ENCODE results near the gene LRRTM4.

The LRRTM4 gene

GRCh38 chr2:76985387-76986136, 536.6 kb downstream of the LRRTM4 start:
- no peak overlapping the region for H2AFZ ChIP-seq (ENCODE audit: low read depth, low read length)
- no peak overlapping the region for H3K4me3 ChIP-seq (ENCODE audit: low read length)
- TF ChIP-seq EZH2phosphoT487 (IDR thresholded peaks at IDR 0.05; ENCODE audit: low read depth), result no peak
- TF ChIP-seq CTCF (IDR thresholded peaks at IDR 0.05; ENCODE audit: low read depth, low read length), result no peak
- no peak overlapping the region for H3K4me2 ChIP-seq (ENCODE audit: low read length)
- H3K9ac ChIP-seq (ENCODE audit: low read length), result no peak overlapping the region
- no peaks in the 10 kb centered on the region for H3K79me2 ChIP-seq (ENCODE audit: low read length)
- H3K27ac ChIP-seq (ENCODE audit: low read length), result no peak overlapping the region
- H4K20me1 ChIP-seq (ENCODE audit: insufficient read depth, low read length), result no peaks in the 10 kb centered on the region
- no peaks in the 10 kb centered on the region for H3K36me3 ChIP-seq (replicated peaks; ENCODE audit: low read depth, low read length)
- no peaks in the 10 kb centered on the region for H3K4me1 ChIP-seq (ENCODE audit: low read length)
- H3K9me3 ChIP-seq (ENCODE audit: insufficient read depth, low read length), result no peaks in the 10 kb centered on the region
- no peaks in the 10 kb centered on the region for H3K27me3 ChIP-seq (ENCODE audit: low read depth, low read length)

- Histone ChIP-seq H3K9me3 (ENCODE audit: insufficient read depth, low read length) (no peaks in the 10 kb centered on the region), H3K9ac (ENCODE audit: low read length) (no peak overlapping the region), H2AFZ (ENCODE audit: low read depth, low read length) (no peak overlapping the region), H3K4me3 (ENCODE audit: low read length) (no peak overlapping the region), H4K20me1 (ENCODE audit: insufficient read depth, low read length) (no peaks in the 10 kb centered on the region), H3K27me3 (ENCODE audit: low read depth, low read length) (no peaks in the 10 kb centered on the region), H3K27ac (ENCODE audit: low read length) (no peak overlapping the region), H3K36me3 (replicated peaks; ENCODE audit: low read depth, low read length) (no peaks in the 10 kb centered on the region), H3K4me1 (ENCODE audit: low read length) (peaks cover 3% of the 10 kb centered on the region; the same call in 1 of the 2 replicates), H3K79me2 (ENCODE audit: low read length) (no peaks in the 10 kb centered on the region), H3K4me2 (ENCODE audit: low read length) (no peak overlapping the region)
- TF ChIP-seq EZH2phosphoT487 (IDR thresholded peaks at IDR 0.05; ENCODE audit: low read depth) (no peak), CTCF (IDR thresholded peaks at IDR 0.05; ENCODE audit: low read depth, low read length) (no peak)
Measured at GRCh38 chr2:76984359-76984758, 537.8 kb downstream of the LRRTM4 start.

GRCh38 chr2:76980067-76980787, 541.9 kb downstream of the LRRTM4 start:
- H3K9ac ChIP-seq (ENCODE audit: low read length), result no peak overlapping the region

More at GRCh38 chr2:76980067-76980787, 541.9 kb downstream of the LRRTM4 start:
- Histone ChIP-seq H3K4me2 (ENCODE audit: low read length) (no peak overlapping the region), H4K20me1 (ENCODE audit: insufficient read depth, low read length) (no peaks in the 10 kb centered on the region), H2AFZ (ENCODE audit: low read depth, low read length) (no peak overlapping the region), H3K4me3 (ENCODE audit: low read length) (no peak overlapping the region), H3K27me3 (ENCODE audit: low read depth, low read length) (no peaks in the 10 kb centered on the region), H3K4me1 (ENCODE audit: low read length) (peaks cover 3% of the 10 kb centered on the region; the same call in 1 of the 2 replicates), H3K9me3 (ENCODE audit: insufficient read depth, low read length) (no peaks in the 10 kb centered on the region), H3K79me2 (ENCODE audit: low read length) (no peaks in the 10 kb centered on the region), H3K27ac (ENCODE audit: low read length) (no peak overlapping the region), H3K36me3 (replicated peaks; ENCODE audit: low read depth, low read length) (no peaks in the 10 kb centered on the region)
- no peak for TF ChIP-seq EZH2phosphoT487 (IDR thresholded peaks at IDR 0.05; ENCODE audit: low read depth)
- TF ChIP-seq CTCF (IDR thresholded peaks at IDR 0.05; ENCODE audit: low read depth, low read length), result no peak

Measured in OCI-LY3 (cell line).